Gastrocnemius medialis (tissue), 4 donors: ENCODE measurements around the gene OR2L13. TPM values are rescaled to one million over a fixed set of nuclear protein-coding genes. Genes with fewer than 3 reads are reported as not detected.

Experiments used
- ATAC-seq, 2 donors: fragments of 150-250 bp; one replicate each; pipeline ENCODE4 v1.9.1; 2016
- DNase-seq, 2 donors: peaks; one replicate each; pipeline ENCODE4 v3.0.0-alpha.2; 2019
- H3K27ac ChIP-seq, 4 donors: fragments of 200-600 bp; sonication (generic); 1 replicate in 1 of 4; 2 replicates in 3 of 4; pipeline ENCODE4 v1.5.1; 2016 to 2018; ENCODE audit warnings: mild to moderate bottlenecking in 2 of 4, moderate library complexity in 1 of 4
- H3K27me3 ChIP-seq, 3 donors: fragments of 200-600 bp; sonication (generic) in 2 of 3; 1 replicate in 1 of 3; 2 replicates in 2 of 3; pipeline versions ENCODE4 v1.5.1 to v1.6.0; 2016 to 2019; ENCODE audit warnings: mild to moderate bottlenecking in 1 of 3, moderate library complexity in 1 of 3
- H3K36me3 ChIP-seq, 2 donors: fragments of 200-600 bp; sonication (generic) in 1 of 2; one replicate each; pipeline ENCODE4 v1.5.1; 2017 to 2018
- H3K4me1 ChIP-seq, 2 donors: fragments of 200-600 bp; sonication (generic) in 1 of 2; one replicate each; pipeline ENCODE4 v1.5.1; 2016 to 2017; ENCODE audit warnings: mild to moderate bottlenecking in 2 of 2
- H3K4me3 ChIP-seq, 4 donors: fragments of 200-600 bp; sonication (generic) in 3 of 4; 1 replicate in 1 of 4; 2 replicates in 3 of 4; pipeline ENCODE4 v1.5.1; 2016 to 2019; ENCODE audit warnings: mild to moderate bottlenecking in 2 of 4
- H3K9me3 ChIP-seq, 3 donors: fragments of 200-600 bp; sonication (generic) in 2 of 3; 1 replicate in 1 of 3; 2 replicates in 2 of 3; pipeline ENCODE4 v1.5.1; 2016 to 2019
- CTCF ChIP-seq, 5 experiments: fragments of 450-650 bp in 3 of 5; fragments of 200-600 bp in 2 of 5; sonication (generic) in 2 of 5; IDR thresholded peaks in 4 of 5; conservative IDR thresholded peaks in 1 of 5; 1 replicate in 4 of 5; 2 replicates in 1 of 5; pipeline ENCODE4 v1.5.1; 2016 to 2019; ENCODE audit warnings: antibody characterized with exemption in 5 of 5, mild to moderate bottlenecking in 3 of 5, moderate library complexity in 3 of 5
- POLR2A ChIP-seq, 2 donors: fragments of 450-650 bp; IDR thresholded peaks; one replicate each; pipeline ENCODE4 v1.6.1; 2017; ENCODE audit warnings: antibody characterized with exemption in 2 of 2, mild to moderate bottlenecking in 2 of 2, moderate library complexity in 2 of 2
- in situ Hi-C, 4 donors: fragments of 200-750 bp; cut with MboI; loops; one replicate each; pipeline versions ENCODE4 v1.15.0 to v1.8.0; 2017; ENCODE audit warnings: low sequenced_read_pairs in 4 of 4
- intact Hi-C: fragments of 100-400 bp; cut with DNase I; formaldehyde crosslinking; loops from one replicate; pipeline ENCODE4 v1.15.1; 2023; ENCODE audit warnings: low total_unique reads
- total RNA-seq, 4 donors: library from RNA; depleted of rRNA; stranded (reverse); fragments of >200 nt; gene quantifications; one replicate each; pipeline versions ENCODE4 v1.1.0 to v1.2.3, GENCODE V29; 2016

Gene OR2L13
- total RNA-seq, 4 donors from 2014 or later = not detected

- ATAC-seq (no peak), DNase-seq (no peak)
- in situ Hi-C loops = no loop called here
Observed at GRCh38 chr1:248098529-248098928, 3.5 kb downstream of the OR2L13 start.

GRCh38 chr1:248102847-248103246, 7.9 kb downstream of the OR2L13 start:
- no peak for DNase-seq
- Histone ChIP-seq H3K27me3 (no peaks in the 10 kb centered on the region), H3K36me3 (no peaks in the 10 kb centered on the region), H3K9me3 (no peaks in the 10 kb centered on the region), H3K27ac (no peak overlapping the region), H3K4me3 (no peak overlapping the region), H3K4me1 (no peaks in the 10 kb centered on the region)
- TF ChIP-seq CTCF (IDR thresholded peaks at IDR 0.05 in 4 of 5, conservative IDR thresholded peaks at IDR 0.05 in 1 of 5) = no peak
- no peak for TF ChIP-seq POLR2A (IDR thresholded peaks at IDR 0.05)
- intact Hi-C loops (no loop called here), in situ Hi-C loops (no loop called here)
- ATAC-seq = no peak

More at GRCh38 chr1:248098529-248098928, 3.5 kb downstream of the OR2L13 start:
- Histone ChIP-seq H3K27ac (no peak overlapping the region), H3K9me3 (no peaks in the 10 kb centered on the region), H3K36me3 (no peaks in the 10 kb centered on the region), H3K27me3 (no peaks in the 10 kb centered on the region), H3K4me3 (no peak overlapping the region), H3K4me1 (no peaks in the 10 kb centered on the region)
- TF ChIP-seq CTCF (IDR thresholded peaks at IDR 0.05 in 4 of 5, conservative IDR thresholded peaks at IDR 0.05 in 1 of 5) (no peak), POLR2A (IDR thresholded peaks at IDR 0.05) (no peak)
- intact Hi-C loops = no loop called here

GRCh38 chr1:248111157-248111556, 16.2 kb downstream of the OR2L13 start:
- intact Hi-C loops (no loop called here), in situ Hi-C loops (no loop called here)
- TF ChIP-seq POLR2A (IDR thresholded peaks at IDR 0.05) = no peak
- no peak for TF ChIP-seq CTCF (IDR thresholded peaks at IDR 0.05 in 4 of 5, conservative IDR thresholded peaks at IDR 0.05 in 1 of 5)
- Histone ChIP-seq H3K9me3 (no peaks in the 10 kb centered on the region), H3K36me3 (no peaks in the 10 kb centered on the region), H3K27ac (no peak overlapping the region), H3K4me3 (no peak overlapping the region), H3K4me1 (no peaks in the 10 kb centered on the region), H3K27me3 (no peaks in the 10 kb centered on the region)
- no peak for DNase-seq
- no peak for ATAC-seq

- no peak for DNase-seq
- H3K27me3 ChIP-seq = no peaks in the 10 kb centered on the region
- no peaks in the 10 kb centered on the region for H3K4me1 ChIP-seq
- no peaks in the 10 kb centered on the region for H3K9me3 ChIP-seq
- no peak overlapping the region for H3K27ac ChIP-seq
- H3K36me3 ChIP-seq = no peaks in the 10 kb centered on the region
- TF ChIP-seq CTCF (IDR thresholded peaks at IDR 0.05 in 4 of 5, conservative IDR thresholded peaks at IDR 0.05 in 1 of 5) = no peak
- no peak for TF ChIP-seq POLR2A (IDR thresholded peaks at IDR 0.05)
- ATAC-seq = no peak
- intact Hi-C loops = no loop called here
- no peak overlapping the region for H3K4me3 ChIP-seq
- in situ Hi-C loops = no loop called here
Observed at GRCh38 chr1:248114890-248115289, 19.9 kb downstream of the OR2L13 start.

- intact Hi-C loops = no loop called here
- no peaks in the 10 kb centered on the region for H3K36me3 ChIP-seq
- no peak for DNase-seq
- no peaks in the 10 kb centered on the region for H3K4me1 ChIP-seq
- TF ChIP-seq POLR2A (IDR thresholded peaks at IDR 0.05) (no peak), CTCF (IDR thresholded peaks at IDR 0.05 in 4 of 5, conservative IDR thresholded peaks at IDR 0.05 in 1 of 5) (no peak)
- no peaks in the 10 kb centered on the region for H3K27me3 ChIP-seq
- no peak overlapping the region for H3K4me3 ChIP-seq
- no peak for ATAC-seq
- no peak overlapping the region for H3K27ac ChIP-seq
- in situ Hi-C loops = no loop called here
- H3K9me3 ChIP-seq = no peaks in the 10 kb centered on the region
Observed at GRCh38 chr1:248127653-248128052, 32.7 kb downstream of the OR2L13 start.
